Stimulated activated CD4-positive, alpha-beta T cell treated with anti-CD3 and anti-CD28 coated beads, Interleukin-2, amount 100 ng/mL, for 48 hours (primary cell): ENCODE results near the gene ORC2.
"Not testable (repeated sequence)": the region's sequence is repeated elsewhere in the genome, so short reads cannot be mapped to it uniquely, and the experiment has no call there.

Experiments
- DNase-seq, 2 donors: peaks; one replicate each; pipeline ENCODE4 v3.0.0-alpha.2; 2020

ORC2 gene

GRCh38 chr2:200930947-200931626, 32.4 kb downstream of the ORC2 start:
- DNase-seq, result no peak

- DNase-seq, result no peak
Observed at GRCh38 chr2:200929334-200930249, 33.9 kb downstream of the ORC2 start.

- no peak for DNase-seq
Observed at GRCh38 chr2:200922439-200922838, 41.0 kb downstream of the ORC2 start.

GRCh38 chr2:200913654-200914053, 49.8 kb downstream of the ORC2 start:
- no peak for DNase-seq

GRCh38 chr2:200909958-200910357, 53.5 kb downstream of the ORC2 start:
- DNase-seq, result no peak

GRCh38 chr2:200905618-200906296, 57.7 kb downstream of the ORC2 start:
- peak; percentile 43 for DNase-seq

- peak; percentile 52 to 57 for DNase-seq
Observed at GRCh38 chr2:200901459-200902072, 61.9 kb downstream of the ORC2 start.

GRCh38 chr2:200899482-200899881, 64.0 kb downstream of the ORC2 start:
- DNase-seq, result no peak

GRCh38 chr2:200888704-200889625, 74.5 kb downstream of the ORC2 start, which contains the start of the genes NIF3L1 and PPIL3:
TSS of gene NIF3L1 (plus strand) at chr2:200889371. CDS start at chr2:200891944, 2,573 bp downstream.
TSS of gene PPIL3 (minus strand) at chr2:200889077. CDS start at chr2:200887615, 1,462 bp downstream.
- DNase-seq, result peak; percentile 96 to 97

GRCh38 chr2:200881715-200882249, 81.7 kb downstream of the ORC2 start:
- DNase-seq, result not testable (repeated sequence)

- DNase-seq, result no peak
Observed at GRCh38 chr2:200878289-200878880, 85.1 kb downstream of the ORC2 start.

GRCh38 chr2:200877443-200877842, 86.0 kb downstream of the ORC2 start:
- no peak for DNase-seq

- no peak for DNase-seq
Observed at GRCh38 chr2:200873560-200873959, 89.9 kb downstream of the ORC2 start.

GRCh38 chr2:200871151-200871550, 92.3 kb downstream of the ORC2 start:
- DNase-seq, result no peak

GRCh38 chr2:200869014-200869413, 94.4 kb downstream of the ORC2 start:
- DNase-seq, result no peak

- peak; percentile 94 for DNase-seq
Observed at GRCh38 chr2:200864176-200865034, 99.1 kb downstream of the ORC2 start, which contains the start of gene CLK1. TSS of gene CLK1 (minus strand) at chr2:200864658. CDS start at chr2:200861862, 2,796 bp downstream.

GRCh38 chr2:200863782-200864175, 99.7 kb downstream of the ORC2 start:
- DNase-seq, result no peak

- peak; percentile 48 for DNase-seq
Observed at GRCh38 chr2:200862532-200863000, 100.9 kb downstream of the ORC2 start.

- no peak for DNase-seq
Observed at GRCh38 chr2:200861617-200862155, 101.8 kb downstream of the ORC2 start.
